K562 (cell line): ENCODE results near the gene RASEF.

ENCODE experiments used
- CEBPG ChIP-seq, 3 experiments: fragments of 200-800 bp in 1 of 3; sonication (Bioruptor generic) in 1 of 3; sonication (generic) in 1 of 3; formaldehyde crosslinking in 1 of 3; IDR thresholded peaks in 2 of 3; conservative IDR thresholded peaks in 1 of 3; 2 replicates each; pipeline versions ENCODE4 v1.6.1 to v1.8.0; 2016 to 2022; ENCODE audit warnings: missing compliant biosample characterization in 2 of 3, missing genetic modification characterization in 2 of 3, mild to moderate bottlenecking in 1 of 3, missing genetic modification reagents in 1 of 3
- CTCF ChIP-seq, 3 experiments: IDR thresholded peaks in 2 of 3; conservative IDR thresholded peaks in 1 of 3; 2 replicates each; pipeline ENCODE4 v1.5.1; 2011 to 2012; ENCODE audit warnings: low read length in 3 of 3, mild to moderate bottlenecking in 3 of 3, control low read depth in 2 of 3, improper control_type of control experiment in 1 of 3, inconsistent platforms in 1 of 3, low read depth in 1 of 3, mixed read lengths in 1 of 3, moderate library complexity in 1 of 3; ENCODE audit not compliant: insufficient read depth in 2 of 3
- DDX20 ChIP-seq: fragments of 450-650 bp; IDR thresholded peaks from 2 replicates; pipeline ENCODE4 v1.6.1; 2016; ENCODE audit warnings: missing genetic modification characterization, low read depth, mild to moderate bottlenecking, missing compliant biosample characterization, moderate library complexity
- E2F6 ChIP-seq, 2 experiments: IDR thresholded peaks; 2 replicates each; pipeline ENCODE4 v1.6.1; 2011; ENCODE audit warnings: borderline replicate concordance in 1 of 2, control low read depth in 1 of 2, low read depth in 1 of 2, low read length in 1 of 2, mild to moderate bottlenecking in 1 of 2, mixed read lengths in 1 of 2, moderate library complexity in 1 of 2; ENCODE audit not compliant: insufficient read depth in 1 of 2, insufficient read length in 1 of 2, poor library complexity in 1 of 2, severe bottlenecking in 1 of 2; ENCODE audit errors: extremely low read depth in 1 of 2
- EZH2 ChIP-seq: IDR thresholded peaks from 2 replicates; pipeline ENCODE4 v1.6.1; 2012; ENCODE audit warnings: low read depth, mild to moderate bottlenecking, inconsistent platforms, low read length, borderline replicate concordance
- MAZ ChIP-seq, 2 experiments: fragments of 450-650 bp in 1 of 2; sonication (generic) in 1 of 2; formaldehyde crosslinking; IDR thresholded peaks in 1 of 2; conservative IDR thresholded peaks in 1 of 2; 2 replicates each; pipeline versions ENCODE4 v1.4.0 to v1.5.0; 2020; ENCODE audit warnings: mild to moderate bottlenecking in 1 of 2, missing genetic modification reagents in 1 of 2
- PTBP1 ChIP-seq: fragments of 200-400 bp; formaldehyde crosslinking; IDR thresholded peaks from 2 replicates; pipeline ENCODE4 v1.6.1; 2017; ENCODE audit warnings: low read depth, low read length
- SMC3 ChIP-seq: conservative IDR thresholded peaks from 2 replicates; pipeline ENCODE4 v1.6.1; 2011; ENCODE audit warnings: low read depth, low read length, improper control_type of control experiment; ENCODE audit not compliant: insufficient read depth
- WHSC1 ChIP-seq: IDR thresholded peaks from one replicate; pipeline ENCODE4 v1.6.1; 2012; ENCODE audit warnings: low read length, control low read depth, inconsistent platforms
- ZNF274 ChIP-seq: IDR thresholded peaks from 2 replicates; pipeline ENCODE4 v1.6.1; 2011; ENCODE audit warnings: low read depth, mild to moderate bottlenecking, low read length, moderate library complexity, borderline replicate concordance
- ZNF639 ChIP-seq, 2 experiments: fragments of 200-800 bp in 1 of 2; sonication (Bioruptor generic) in 1 of 2; sonication (generic) in 1 of 2; formaldehyde crosslinking in 1 of 2; IDR thresholded peaks in 1 of 2; conservative IDR thresholded peaks in 1 of 2; 2 replicates each; pipeline versions ENCODE4 v1.5.0 to v1.6.1; 2016 to 2020; ENCODE audit warnings: missing compliant biosample characterization in 1 of 2, missing genetic modification characterization in 1 of 2, missing genetic modification reagents in 1 of 2
- ZNF707 ChIP-seq: fragments of 250-450 bp; sonication (Bioruptor Pico); conservative IDR thresholded peaks from 2 replicates; pipeline ENCODE4 v1.8.0; 2022; ENCODE audit warnings: inconsistent platforms, mild to moderate bottlenecking, moderate library complexity

GRCh38 chr9:82930116-82930515 lies 132.8 kb downstream of the RASEF start:
- no peak for TF ChIP-seq E2F6 (IDR thresholded peaks at IDR 0.05; ENCODE audit: borderline replicate concordance in 1 of 2, extremely low read depth in 1 of 2, insufficient read depth in 1 of 2, insufficient read length in 1 of 2, low read depth in 1 of 2, low read length in 1 of 2, poor library complexity in 1 of 2, severe bottlenecking in 1 of 2)
- TF ChIP-seq MAZ (CRISPR knock-in tag; conservative IDR thresholded peaks at IDR 0.05 in 1 of 2, IDR thresholded peaks at IDR 0.05 in 1 of 2) = no peak
- no peak for TF ChIP-seq DDX20 (tag)
- no peak for TF ChIP-seq ZNF639 (CRISPR knock-in tag; conservative IDR thresholded peaks at IDR 0.05 in 1 of 2, IDR thresholded peaks at IDR 0.05 in 1 of 2)
- TF ChIP-seq SMC3 = no peak
- TF ChIP-seq PTBP1 = no peak
- no peak for TF ChIP-seq EZH2
- TF ChIP-seq ZNF707 (CRISPR knock-in tag) = no peak
- no peak for TF ChIP-seq ZNF274
- no peak for TF ChIP-seq WHSC1
- TF ChIP-seq CTCF (IDR thresholded peaks at IDR 0.05 in 2 of 3, conservative IDR thresholded peaks at IDR 0.05 in 1 of 3; ENCODE audit: insufficient read depth in 2 of 3, low read depth in 1 of 3, low read length in 3 of 3) = no peak
- no peak for TF ChIP-seq CEBPG (CRISPR knock-in tag; IDR thresholded peaks at IDR 0.05)
- TF ChIP-seq CEBPG (tag; conservative IDR thresholded peaks at IDR 0.05 in 1 of 2, IDR thresholded peaks at IDR 0.05 in 1 of 2) = no peak
